Measurements from ENCODE around the gene ISCU. TPM values are rescaled to one million over a fixed set of nuclear protein-coding genes. Genes with fewer than 3 reads are reported as not detected.

Gene ISCU
- total and polyA plus RNA-seq, 9 of the 15 experiments (the other 6 are each of a cell fraction or from before 2014, with no cell fraction given): 15.9 to 92.5 (median 77.3) TPM

GRCh38 chr12:108564724-108565123 is 2.3 kb downstream of the ISCU start (continued):
- TF ChIP-seq RFX5 (IDR thresholded peaks at IDR 0.05; ENCODE audit: low read depth, low read length) (no peak), SAFB (IDR thresholded peaks at IDR 0.05; ENCODE audit: borderline replicate concordance, low read depth, low read length) (no peak), MEIS2 (IDR thresholded peaks at IDR 0.05; ENCODE audit: partially characterized antibody) (peak; percentile 38), KDM4B (IDR thresholded peaks at IDR 0.05; ENCODE audit: borderline replicate concordance in 2 of 2, low read depth in 1 of 2) (no peak), ERF (CRISPR knock-in tag; IDR thresholded peaks at IDR 0.05) (no peak), FOXA3 (CRISPR knock-in tag; conservative IDR thresholded peaks at IDR 0.05 in 1 of 2, IDR thresholded peaks at IDR 0.05 in 1 of 2) (no peak), MCM3 (IDR thresholded peaks at IDR 0.05) (no peak), TAF15 (IDR thresholded peaks at IDR 0.05; ENCODE audit: low read depth, low read length) (no peak), CBFA2T2 (conservative IDR thresholded peaks at IDR 0.05) (peak; percentile 58), STAT5A (IDR thresholded peaks at IDR 0.05; ENCODE audit: borderline replicate concordance, low read length) (no peak; the same call in 1 of the 2 replicates), ESRRB (CRISPR knock-in tag; IDR thresholded peaks at IDR 0.05; ENCODE audit: borderline replicate concordance) (no peak), TOE1 (IDR thresholded peaks at IDR 0.05; ENCODE audit: borderline replicate concordance) (no peak), TOE1 (CRISPR knock-in tag; IDR thresholded peaks at IDR 0.05; ENCODE audit: borderline replicate concordance, low read depth) (no peak), JUNB (CRISPR knock-in tag; conservative IDR thresholded peaks at IDR 0.05) (no peak), CBX1 (IDR thresholded peaks at IDR 0.05; ENCODE audit: low read depth) (no peak), ARID1B (IDR thresholded peaks at IDR 0.05) (peak; percentile 74), FOXP1 (CRISPR knock-in tag; IDR thresholded peaks at IDR 0.05) (no peak), SIX5 (IDR thresholded peaks at IDR 0.05; ENCODE audit: borderline replicate concordance in 1 of 2, insufficient read depth in 1 of 2, low read depth in 1 of 2, low read length in 2 of 2) (no peak), ZNF263 (CRISPR knock-in tag; IDR thresholded peaks at IDR 0.05; ENCODE audit: borderline replicate concordance) (no peak), GATA2 (CRISPR knock-in tag; IDR thresholded peaks at IDR 0.05) (no peak), SRSF1 (IDR thresholded peaks at IDR 0.05; ENCODE audit: low read depth, low read length) (no peak), SMAD2 (IDR thresholded peaks at IDR 0.05; ENCODE audit: low read depth, low read length) (no peak), PHF21A (IDR thresholded peaks at IDR 0.05; ENCODE audit: borderline replicate concordance, low read depth) (peak; percentile 69; the same call in 1 of the 2 replicates), SLC30A9 (CRISPR knock-in tag; IDR thresholded peaks at IDR 0.05) (no peak), CHD2 (IDR thresholded peaks at IDR 0.05; ENCODE audit: low read depth, low read length) (no peak), ZC3H4 (CRISPR knock-in tag; IDR thresholded peaks at IDR 0.05; ENCODE audit: borderline replicate concordance) (no peak), NFIC (IDR thresholded peaks at IDR 0.05) (peak; percentile 95), HNRNPL (IDR thresholded peaks at IDR 0.05; ENCODE audit: low read depth, low read length) (no peak)
- TF ChIP-seq, protein P1, sequence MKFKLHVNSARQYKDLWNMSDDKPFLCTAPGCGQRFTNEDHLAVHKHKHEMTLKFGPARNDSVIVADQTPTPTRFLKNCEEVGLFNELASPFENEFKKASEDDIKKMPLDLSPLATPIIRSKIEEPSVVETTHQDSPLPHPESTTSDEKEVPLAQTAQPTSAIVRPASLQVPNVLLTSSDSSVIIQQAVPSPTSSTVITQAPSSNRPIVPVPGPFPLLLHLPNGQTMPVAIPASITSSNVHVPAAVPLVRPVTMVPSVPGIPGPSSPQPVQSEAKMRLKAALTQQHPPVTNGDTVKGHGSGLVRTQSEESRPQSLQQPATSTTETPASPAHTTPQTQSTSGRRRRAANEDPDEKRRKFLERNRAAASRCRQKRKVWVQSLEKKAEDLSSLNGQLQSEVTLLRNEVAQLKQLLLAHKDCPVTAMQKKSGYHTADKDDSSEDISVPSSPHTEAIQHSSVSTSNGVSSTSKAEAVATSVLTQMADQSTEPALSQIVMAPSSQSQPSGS (CRISPR knock-in tag; IDR thresholded peaks at IDR 0.05): no peak
- TF ChIP-seq, protein P2, sequence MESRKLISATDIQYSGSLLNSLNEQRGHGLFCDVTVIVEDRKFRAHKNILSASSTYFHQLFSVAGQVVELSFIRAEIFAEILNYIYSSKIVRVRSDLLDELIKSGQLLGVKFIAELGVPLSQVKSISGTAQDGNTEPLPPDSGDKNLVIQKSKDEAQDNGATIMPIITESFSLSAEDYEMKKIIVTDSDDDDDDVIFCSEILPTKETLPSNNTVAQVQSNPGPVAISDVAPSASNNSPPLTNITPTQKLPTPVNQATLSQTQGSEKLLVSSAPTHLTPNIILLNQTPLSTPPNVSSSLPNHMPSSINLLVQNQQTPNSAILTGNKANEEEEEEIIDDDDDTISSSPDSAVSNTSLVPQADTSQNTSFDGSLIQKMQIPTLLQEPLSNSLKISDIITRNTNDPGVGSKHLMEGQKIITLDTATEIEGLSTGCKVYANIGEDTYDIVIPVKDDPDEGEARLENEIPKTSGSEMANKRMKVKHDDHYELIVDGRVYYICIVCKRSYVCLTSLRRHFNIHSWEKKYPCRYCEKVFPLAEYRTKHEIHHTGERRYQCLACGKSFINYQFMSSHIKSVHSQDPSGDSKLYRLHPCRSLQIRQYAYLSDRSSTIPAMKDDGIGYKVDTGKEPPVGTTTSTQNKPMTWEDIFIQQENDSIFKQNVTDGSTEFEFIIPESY (CRISPR knock-in tag; IDR thresholded peaks at IDR 0.05): no peak
